Measurements from ENCODE around the gene PTEN.

PTEN gene

GRCh38 chr10:87882555-87883294 lies 19.3 kb downstream of the PTEN start:
- TF ChIP-seq RAD21 (IDR thresholded peaks at IDR 0.05; ENCODE audit: low read depth): no peak
- no peak for TF ChIP-seq USF1 (IDR thresholded peaks at IDR 0.05)
- no peak for TF ChIP-seq TAF1 (IDR thresholded peaks at IDR 0.05; ENCODE audit: low read depth)
- TF ChIP-seq ZBTB7A (IDR thresholded peaks at IDR 0.05; ENCODE audit: low read depth): no peak
- TF ChIP-seq EP300 (IDR thresholded peaks at IDR 0.05; ENCODE audit: borderline replicate concordance): no peak
- TF ChIP-seq, protein P1, sequence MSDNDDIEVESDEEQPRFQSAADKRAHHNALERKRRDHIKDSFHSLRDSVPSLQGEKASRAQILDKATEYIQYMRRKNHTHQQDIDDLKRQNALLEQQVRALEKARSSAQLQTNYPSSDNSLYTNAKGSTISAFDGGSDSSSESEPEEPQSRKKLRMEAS (IDR thresholded peaks at IDR 0.05): no peak
- no peak for TF ChIP-seq TEAD4 (IDR thresholded peaks at IDR 0.05)
- TF ChIP-seq CEBPB (IDR thresholded peaks at IDR 0.05): no peak
- TF ChIP-seq TCF12 (IDR thresholded peaks at IDR 0.05; ENCODE audit: low read depth): no peak
- no peak for TF ChIP-seq FOXM1 (IDR thresholded peaks at IDR 0.05; ENCODE audit: borderline replicate concordance, low read depth)
- TF ChIP-seq REST (IDR thresholded peaks at IDR 0.05; ENCODE audit: low read depth): no peak
- TF ChIP-seq YY1 (IDR thresholded peaks at IDR 0.05; ENCODE audit: low read depth): no peak
- TF ChIP-seq EGR1 (IDR thresholded peaks at IDR 0.05): no peak
- TF ChIP-seq CREB1 (IDR thresholded peaks at IDR 0.05; ENCODE audit: low read depth): no peak
- TF ChIP-seq NFIC (IDR thresholded peaks at IDR 0.05): no peak

DNA sequence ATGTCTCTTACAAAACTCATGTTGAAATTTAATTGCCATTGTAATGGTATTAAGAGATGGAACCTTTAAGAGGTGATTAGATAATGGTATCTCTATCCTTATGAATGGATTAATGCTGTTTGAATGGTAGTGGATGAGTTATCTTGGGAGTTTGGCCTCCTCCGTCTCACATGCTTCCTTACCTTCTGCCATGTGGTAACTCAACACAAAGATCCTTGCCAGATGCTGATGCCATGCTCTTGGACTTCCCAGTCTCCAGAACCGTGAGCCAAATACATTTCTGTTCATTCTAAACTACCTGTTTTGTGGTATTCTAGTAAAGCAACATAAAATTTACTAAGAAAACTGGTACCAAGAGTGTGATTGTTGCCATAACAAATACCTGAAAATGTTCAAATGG lies 23.2 kb downstream of the PTEN start:
- TF ChIP-seq REST (IDR thresholded peaks at IDR 0.05; ENCODE audit: low read depth): no peak
- no peak for TF ChIP-seq RAD21 (IDR thresholded peaks at IDR 0.05; ENCODE audit: low read depth)
- TF ChIP-seq TEAD4 (IDR thresholded peaks at IDR 0.05): no peak
- no peak for TF ChIP-seq USF1 (IDR thresholded peaks at IDR 0.05)
- TF ChIP-seq YY1 (IDR thresholded peaks at IDR 0.05; ENCODE audit: low read depth): no peak
- no peak for TF ChIP-seq EP300 (IDR thresholded peaks at IDR 0.05; ENCODE audit: borderline replicate concordance)
- TF ChIP-seq EGR1 (IDR thresholded peaks at IDR 0.05): no peak
- no peak for TF ChIP-seq NFIC (IDR thresholded peaks at IDR 0.05)
- TF ChIP-seq ZBTB7A (IDR thresholded peaks at IDR 0.05; ENCODE audit: low read depth): no peak
- no peak for TF ChIP-seq TCF12 (IDR thresholded peaks at IDR 0.05; ENCODE audit: low read depth)

GRCh38 chr10:87887146-87887545 lies 23.7 kb downstream of the PTEN start:
- TF ChIP-seq CREB1 (IDR thresholded peaks at IDR 0.05; ENCODE audit: low read depth) (no peak), RAD21 (IDR thresholded peaks at IDR 0.05; ENCODE audit: low read depth) (no peak), EGR1 (IDR thresholded peaks at IDR 0.05) (no peak), EP300 (IDR thresholded peaks at IDR 0.05; ENCODE audit: borderline replicate concordance) (no peak)
- TF ChIP-seq, protein P1 (IDR thresholded peaks at IDR 0.05): no peak

DNA sequence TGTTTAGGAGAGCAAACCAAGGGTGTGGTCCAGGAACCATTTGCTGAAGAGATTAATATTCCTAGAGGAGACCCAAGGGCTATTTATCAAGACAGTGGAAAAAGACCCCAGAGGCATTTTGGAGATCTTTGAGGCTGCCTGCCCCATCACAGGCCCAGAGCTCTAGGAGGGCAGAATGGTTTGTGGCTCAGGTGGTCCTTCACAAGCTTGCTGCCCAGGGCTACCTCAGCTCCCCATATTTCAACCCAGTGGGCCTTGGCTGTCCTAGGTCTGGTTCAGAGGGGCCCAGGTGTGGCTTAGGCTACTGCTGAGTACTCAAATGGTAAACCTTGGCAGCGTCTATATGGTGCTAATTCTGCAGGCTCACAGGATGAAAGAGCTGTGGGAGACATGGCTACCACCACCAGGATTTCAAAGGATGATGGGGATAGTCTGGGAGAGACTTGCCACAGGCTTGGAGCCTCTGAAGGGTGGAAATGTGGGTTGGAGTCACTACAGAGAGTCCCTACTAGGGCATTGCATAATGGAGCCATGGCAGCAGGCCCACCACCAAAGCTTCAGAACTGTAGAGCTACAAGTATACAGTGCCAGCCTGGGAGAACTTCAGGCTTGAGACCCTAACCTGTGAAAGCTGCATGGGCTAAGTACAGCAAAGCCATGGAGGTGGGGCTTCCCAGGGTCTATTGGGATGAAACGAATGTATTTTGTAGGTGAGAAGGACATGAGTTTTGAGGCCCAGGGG lies 24.3 kb downstream of the PTEN start:
- TF ChIP-seq CEBPB (IDR thresholded peaks at IDR 0.05) (no peak), CREB1 (IDR thresholded peaks at IDR 0.05; ENCODE audit: low read depth) (no peak), TAF1 (IDR thresholded peaks at IDR 0.05; ENCODE audit: low read depth) (no peak), YY1 (IDR thresholded peaks at IDR 0.05; ENCODE audit: low read depth) (no peak), RAD21 (IDR thresholded peaks at IDR 0.05; ENCODE audit: low read depth) (no peak), TEAD4 (IDR thresholded peaks at IDR 0.05) (no peak), EP300 (IDR thresholded peaks at IDR 0.05; ENCODE audit: borderline replicate concordance) (no peak), TCF12 (IDR thresholded peaks at IDR 0.05; ENCODE audit: low read depth) (no peak), USF1 (IDR thresholded peaks at IDR 0.05) (no peak), EGR1 (IDR thresholded peaks at IDR 0.05) (no peak), REST (IDR thresholded peaks at IDR 0.05; ENCODE audit: low read depth) (no peak), ZBTB7A (IDR thresholded peaks at IDR 0.05; ENCODE audit: low read depth) (no peak), FOXM1 (IDR thresholded peaks at IDR 0.05; ENCODE audit: borderline replicate concordance, low read depth) (no peak), NFIC (IDR thresholded peaks at IDR 0.05) (no peak)
- TF ChIP-seq, protein P1 (IDR thresholded peaks at IDR 0.05): no peak
